Measurements from ENCODE around the gene MMP14. TPM values are rescaled to one million over a fixed set of nuclear protein-coding genes. Genes with fewer than 3 reads are reported as not detected.

MMP14 gene
- total and polyA plus RNA-seq, 3 donors from 2014 or later, result 14.2 to 54.6 (median 35.8) TPM

- 76 to 88% methylated on average over 1 of the region's 1 CpG for WGBS, 2 donors
- intact Hi-C loops (cut with DNase I; ENCODE audit: low total_unique reads), result no loop called here
Observed at GRCh38 chr14:22895402-22895801, 59.0 kb downstream of the MMP14 start.

GRCh38 chr14:22896356-22896755 is 60.0 kb downstream of the MMP14 start:
- intact Hi-C loops (cut with DNase I; ENCODE audit: low total_unique reads), result no loop called here
- H3K36me3 ChIP-seq (ENCODE audit: low read depth, missing control alignments), result no peaks in the 10 kb centered on the region
- no peak overlapping the region for H3K4me3 ChIP-seq
- no peaks in the 10 kb centered on the region for H3K4me1 ChIP-seq
- H3K27ac ChIP-seq, result no peak overlapping the region
- no peak for TF ChIP-seq CTCF (IDR thresholded peaks at IDR 0.05)
- no peak for TF ChIP-seq POLR2A (IDR thresholded peaks at IDR 0.05)
- no peak for DNase-seq
- no peaks in the 10 kb centered on the region for H3K9me3 ChIP-seq
- no peaks in the 10 kb centered on the region for H3K27me3 ChIP-seq
- 35 to 53% methylated on average over 5 of the region's 5 CpGs for WGBS, 2 donors

More at GRCh38 chr14:22895402-22895801, 59.0 kb downstream of the MMP14 start:
- Histone ChIP-seq H3K4me3 (no peak overlapping the region), H3K27ac (no peak overlapping the region), H3K27me3 (no peaks in the 10 kb centered on the region), H3K9me3 (no peaks in the 10 kb centered on the region), H3K4me1 (no peaks in the 10 kb centered on the region), H3K36me3 (ENCODE audit: low read depth, missing control alignments) (no peaks in the 10 kb centered on the region)
- no peak for TF ChIP-seq POLR2A (IDR thresholded peaks at IDR 0.05)
- no peak for TF ChIP-seq CTCF (IDR thresholded peaks at IDR 0.05)
- no peak for DNase-seq

GRCh38 chr14:22896760-22897159 is 60.4 kb downstream of the MMP14 start:
- Histone ChIP-seq H3K36me3 (ENCODE audit: low read depth, missing control alignments) (no peaks in the 10 kb centered on the region), H3K9me3 (no peaks in the 10 kb centered on the region), H3K4me3 (no peak overlapping the region), H3K4me1 (no peaks in the 10 kb centered on the region), H3K27me3 (no peaks in the 10 kb centered on the region), H3K27ac (no peak overlapping the region)
- intact Hi-C loops (cut with DNase I; ENCODE audit: low total_unique reads), result no loop called here
- TF ChIP-seq CTCF (IDR thresholded peaks at IDR 0.05), result no peak
- no peak for TF ChIP-seq POLR2A (IDR thresholded peaks at IDR 0.05)
- DNase-seq, result no peak
- WGBS, 2 donors, result 80 to 93% methylated on average over 3 of the region's 3 CpGs

- Histone ChIP-seq H3K9me3 (no peaks in the 10 kb centered on the region), H3K36me3 (ENCODE audit: low read depth, missing control alignments) (no peaks in the 10 kb centered on the region), H3K27me3 (no peaks in the 10 kb centered on the region), H3K27ac (no peak overlapping the region), H3K4me3 (no peak overlapping the region), H3K4me1 (no peaks in the 10 kb centered on the region)
- 87 to 96% methylated on average over 1 of the region's 1 CpG for WGBS, 2 donors
- DNase-seq, result no peak
- TF ChIP-seq POLR2A (IDR thresholded peaks at IDR 0.05) (no peak), CTCF (IDR thresholded peaks at IDR 0.05) (no peak)
- intact Hi-C loops (cut with DNase I; ENCODE audit: low total_unique reads), result no loop called here
Observed at GRCh38 chr14:22897357-22897756, 61.0 kb downstream of the MMP14 start.

Small RNA genes lying within 50 kb of the gene (small RNA-seq; reads per million reads assigned to genes)
- gene RF00019, result 0 reads per million in 2 donors

Other genes with a start within 250 kb of the MMP14 start
- gene DAD1, start 247.4 kb upstream of the MMP14 start, total RNA-seq, result 100 to 1,000 TPM; 209 to 235 TPM
- gene DAD1, start 247.4 kb upstream of the MMP14 start, polyA plus RNA-seq (ENCODE audit: insufficient read depth, low read depth, low replicate concordance), result 350 TPM
- gene ABHD4, start 238.3 kb upstream of the MMP14 start, total RNA-seq, result 100 to 1,000 TPM; 122 to 158 TPM
- gene ABHD4, start 238.3 kb upstream of the MMP14 start, polyA plus RNA-seq (ENCODE audit: insufficient read depth, low read depth, low replicate concordance), result 111 TPM
- gene OR6J1, start 192.2 kb upstream of the MMP14 start, total RNA-seq, result under 1 TPM in 1 of 2 donors, not detected in 1; 0.19 TPM
- not detected for gene OR6J1, start 192.2 kb upstream of the MMP14 start, polyA plus RNA-seq (ENCODE audit: insufficient read depth, low read depth, low replicate concordance)
- gene OXA1L, start 69.9 kb upstream of the MMP14 start, total RNA-seq, result 10 to 100 TPM; 61.7 to 79.8 TPM
- gene OXA1L, start 69.9 kb upstream of the MMP14 start, polyA plus RNA-seq (ENCODE audit: insufficient read depth, low read depth, low replicate concordance), result 76.8 TPM
- 10 to 100 TPM; 22.2 to 34.7 TPM for gene SLC7A7, start 21.1 kb upstream of the MMP14 start, total RNA-seq
- gene SLC7A7, start 21.1 kb upstream of the MMP14 start, polyA plus RNA-seq (ENCODE audit: insufficient read depth, low read depth, low replicate concordance), result 77.1 TPM
- gene MRPL52, start 6.7 kb upstream of the MMP14 start, total RNA-seq, result 10 to 100 TPM; 31.1 to 47.0 TPM
- 77.0 TPM for gene MRPL52, start 6.7 kb upstream of the MMP14 start, polyA plus RNA-seq (ENCODE audit: insufficient read depth, low read depth, low replicate concordance)
- 10 to 100 TPM; 41.3 to 67.7 TPM for gene LRP10, start 35.2 kb downstream of the MMP14 start, total RNA-seq
- 58.2 TPM for gene LRP10, start 35.2 kb downstream of the MMP14 start, polyA plus RNA-seq (ENCODE audit: insufficient read depth, low read depth, low replicate concordance)
- gene REM2, start 46.6 kb downstream of the MMP14 start, total RNA-seq, result 1 to 10 TPM; 2.9 to 4.8 TPM
- 2.4 TPM for gene REM2, start 46.6 kb downstream of the MMP14 start, polyA plus RNA-seq (ENCODE audit: insufficient read depth, low read depth, low replicate concordance)
- gene RBM23, start 82.6 kb downstream of the MMP14 start, total RNA-seq, result 100 to 1,000 TPM in 1 of 2 donors, 10 to 100 TPM in 1; 93.3 to 115 TPM
- gene RBM23, start 82.6 kb downstream of the MMP14 start, polyA plus RNA-seq (ENCODE audit: insufficient read depth, low read depth, low replicate concordance), result 73.7 TPM
- gene PRMT5, start 92.8 kb downstream of the MMP14 start, total RNA-seq, result 10 to 100 TPM; 62.4 to 76.8 TPM
- gene PRMT5, start 92.8 kb downstream of the MMP14 start, polyA plus RNA-seq (ENCODE audit: insufficient read depth, low read depth, low replicate concordance), result 73.9 TPM
- 10 to 100 TPM; 26.4 to 30.5 TPM for gene HAUS4, start 120.5 kb downstream of the MMP14 start, total RNA-seq
- 22.4 TPM for gene HAUS4, start 120.5 kb downstream of the MMP14 start, polyA plus RNA-seq (ENCODE audit: insufficient read depth, low read depth, low replicate concordance)
- 10 to 100 TPM; 11.3 to 11.9 TPM for gene AJUBA, start 146.0 kb downstream of the MMP14 start, total RNA-seq
- 12.8 TPM for gene AJUBA, start 146.0 kb downstream of the MMP14 start, polyA plus RNA-seq (ENCODE audit: insufficient read depth, low read depth, low replicate concordance)
- gene C14orf93, start 173.6 kb downstream of the MMP14 start, total RNA-seq, result 10 to 100 TPM; 12.5 to 17.5 TPM
- 4.5 TPM for gene C14orf93, start 173.6 kb downstream of the MMP14 start, polyA plus RNA-seq (ENCODE audit: insufficient read depth, low read depth, low replicate concordance)
- gene PSMB5, start 198.3 kb downstream of the MMP14 start, total RNA-seq, result 100 to 1,000 TPM in 1 of 2 donors, 10 to 100 TPM in 1; 97.2 to 123 TPM
- gene PSMB5, start 198.3 kb downstream of the MMP14 start, polyA plus RNA-seq (ENCODE audit: insufficient read depth, low read depth, low replicate concordance), result 145 TPM
- gene PSMB11, start 205.6 kb downstream of the MMP14 start, total RNA-seq, result under 1 TPM; 0.12 to 0.31 TPM
- 0.20 TPM for gene PSMB11, start 205.6 kb downstream of the MMP14 start, polyA plus RNA-seq (ENCODE audit: insufficient read depth, low read depth, low replicate concordance)
- gene CDH24, start 220.9 kb downstream of the MMP14 start, total RNA-seq, result 10 to 100 TPM; 10.2 TPM
- 3.9 TPM for gene CDH24, start 220.9 kb downstream of the MMP14 start, polyA plus RNA-seq (ENCODE audit: insufficient read depth, low read depth, low replicate concordance)

All from testis (tissue), 3 donors.